Activated T-cell treated with anti-CD3 and anti-CD28 coated beads for 4 hours (primary cell): ENCODE data around the gene PLGLB2.
"Not testable (repeated sequence)": the region's sequence is repeated elsewhere in the genome, so short reads cannot be mapped to it uniquely, and the experiment has no call there.

Experiments
- DNase-seq: peaks from one replicate; pipeline ENCODE4 v3.0.0-alpha.2; 2020

PLGLB2 gene

DNA sequence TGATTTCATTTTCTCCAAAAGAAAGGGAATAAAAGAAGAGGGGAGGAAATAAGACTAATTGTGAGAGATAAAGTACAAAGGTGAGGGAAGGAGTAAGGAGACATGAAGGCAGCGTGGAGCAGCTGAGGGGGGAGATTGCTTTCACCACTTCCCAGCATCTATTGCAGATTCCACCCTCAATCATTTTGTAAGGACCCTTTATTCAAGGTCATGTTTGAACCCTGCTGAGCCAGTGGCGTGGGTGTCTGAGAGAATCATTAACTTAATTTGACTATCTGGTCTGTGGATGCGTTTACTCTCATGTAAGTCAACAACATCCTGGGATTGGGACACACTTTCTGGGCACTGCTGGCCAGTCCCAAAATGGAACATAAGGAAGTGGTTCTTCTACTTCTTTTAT, at the start of gene PLGLB2:
Gene PLGLB2, plus strand, starts transcription at position 297 of the 400 bp plus-strand sequence. Its CDS starts 67 bp downstream, at position 364.
- not testable (repeated sequence) for DNase-seq

DNA sequence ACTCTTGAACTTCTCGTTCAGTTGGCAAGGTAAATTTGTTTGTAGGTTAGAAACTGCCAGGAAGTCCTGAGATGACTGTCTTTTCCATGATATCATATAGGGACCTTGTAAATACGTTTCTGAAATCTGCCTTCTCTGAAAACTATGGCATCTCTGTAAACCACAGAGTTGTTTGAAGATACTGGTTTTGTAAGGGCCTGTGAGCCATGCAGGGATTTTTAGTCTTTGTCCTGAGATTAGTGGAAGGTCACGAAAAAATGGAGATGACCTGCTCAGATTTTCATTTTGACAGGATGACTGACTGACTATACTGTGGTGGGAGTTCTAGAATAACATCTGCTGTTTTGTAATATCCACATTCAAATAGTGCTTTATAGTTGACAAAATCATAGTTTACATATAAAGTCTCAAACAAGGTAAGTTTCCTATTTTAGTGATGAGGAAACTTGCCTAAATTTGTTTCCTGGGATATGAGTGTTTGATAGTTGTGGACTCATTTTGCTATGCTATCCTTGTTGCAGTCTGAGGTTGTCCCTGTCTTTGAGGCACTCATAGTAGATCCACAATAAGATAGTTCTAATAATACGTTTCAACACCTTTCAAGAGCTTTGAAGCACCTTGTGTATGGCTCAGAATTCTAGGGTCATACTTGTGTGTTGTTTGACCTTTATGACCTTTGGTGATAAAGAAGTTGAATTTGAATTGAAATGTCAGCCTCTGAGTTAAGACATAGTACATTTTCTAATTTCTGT, 43.1 kb upstream of the PLGLB2 start:
- DNase-seq: not testable (repeated sequence)

DNA sequence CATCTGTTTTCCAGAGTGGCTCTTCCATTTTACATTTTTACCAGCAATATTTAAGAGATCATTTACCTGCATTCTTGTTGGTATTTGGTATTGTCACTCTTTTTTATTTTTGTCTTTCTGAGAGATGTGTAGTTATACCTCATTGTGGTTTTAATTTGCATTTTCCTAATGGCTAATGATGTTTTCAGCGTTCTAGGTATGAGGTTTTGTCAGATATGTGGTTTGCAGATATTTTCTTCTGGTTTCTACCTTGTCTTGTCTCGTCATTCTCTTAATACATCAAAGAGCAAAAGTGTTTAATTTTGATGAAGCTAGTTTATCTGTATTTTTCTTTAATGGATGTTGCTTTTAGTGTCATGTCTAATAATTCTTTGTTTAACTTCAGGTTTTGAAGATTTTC, 39.5 kb upstream of the PLGLB2 start:
- DNase-seq: not testable (repeated sequence)

DNA sequence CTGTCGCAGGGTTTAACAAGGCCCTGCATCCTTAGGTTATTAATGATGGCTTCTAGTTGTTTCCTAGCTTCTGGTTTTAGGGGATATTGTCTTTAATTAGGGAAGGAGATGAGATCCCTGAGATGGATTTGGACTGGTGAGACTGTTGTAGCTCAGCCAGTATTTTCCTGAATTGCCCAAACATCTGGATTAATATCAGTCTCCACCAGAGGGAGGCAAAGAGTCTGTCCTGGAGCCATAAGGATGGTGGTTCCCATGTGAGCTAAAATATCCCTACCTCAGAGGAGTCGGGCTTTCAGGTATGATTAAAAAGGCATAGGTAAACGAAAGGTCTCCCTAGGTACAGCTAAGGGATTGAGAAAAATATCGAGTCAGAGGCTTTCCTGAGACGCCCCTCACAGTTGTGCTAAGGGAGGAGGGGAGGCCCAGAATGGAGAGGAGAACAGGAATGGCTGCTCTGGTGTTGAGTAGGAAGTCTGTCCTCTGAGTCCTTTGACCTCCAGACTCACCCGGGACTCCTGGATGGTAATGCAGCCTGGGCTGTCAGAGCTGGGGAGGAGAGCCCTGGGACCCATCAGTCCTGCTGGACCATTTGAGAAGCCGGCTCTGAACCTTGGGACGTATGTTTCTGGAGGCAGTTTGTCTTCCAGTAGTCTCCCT, 19.8 kb upstream of the PLGLB2 start:
- DNase-seq: not testable (repeated sequence)

DNA sequence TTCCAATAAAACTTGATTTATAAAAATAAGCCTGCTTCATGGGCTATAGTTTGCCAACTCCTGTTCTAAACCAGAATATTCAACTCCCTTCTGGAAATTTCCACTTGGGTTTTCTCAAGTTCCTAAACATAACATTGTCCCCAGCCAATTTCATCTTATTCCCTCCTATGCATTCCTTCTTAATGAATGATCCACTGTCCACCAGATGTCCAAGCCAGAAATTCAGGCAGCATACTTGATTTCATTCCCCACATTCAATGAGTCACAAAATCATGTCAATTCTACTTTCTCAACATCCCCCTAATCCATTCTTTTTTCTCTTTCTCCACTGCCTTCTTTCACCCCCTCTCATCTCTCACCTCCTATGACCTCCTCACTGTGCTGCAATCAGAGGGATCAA, 7.0 kb upstream of the PLGLB2 start:
- DNase-seq: not testable (repeated sequence)

DNA sequence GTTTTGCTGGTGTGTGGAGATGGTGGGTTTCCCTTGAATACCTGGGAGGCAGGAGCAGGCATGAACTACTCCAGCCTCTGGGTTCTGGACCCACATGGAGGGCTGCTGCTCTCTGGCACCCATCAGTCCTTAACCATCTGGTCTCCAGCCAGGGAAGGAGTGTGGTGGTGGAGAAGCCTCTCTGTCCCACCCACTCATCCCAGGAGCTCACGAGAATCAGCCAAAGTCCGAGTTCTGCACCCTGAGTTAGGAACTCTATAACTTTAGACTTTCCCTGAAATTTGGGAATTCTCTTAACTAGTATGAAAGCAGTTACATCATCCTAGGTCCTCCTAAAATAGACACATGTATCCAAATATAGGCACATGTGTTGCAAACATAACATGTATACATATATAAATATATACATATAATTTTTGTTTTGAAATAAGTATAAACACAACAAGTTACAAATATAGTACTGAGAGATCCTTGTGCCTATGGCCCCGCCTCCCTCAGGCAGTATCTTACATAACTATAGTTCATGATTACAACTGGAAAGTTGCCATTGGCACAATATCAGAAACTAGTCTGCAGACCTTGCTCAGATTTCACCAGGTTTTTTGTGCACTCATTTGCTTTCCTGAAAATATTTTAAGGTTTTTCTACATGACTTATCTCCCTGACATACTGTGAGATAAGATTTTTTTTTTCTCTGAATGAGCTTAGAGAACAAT, 5.3 kb upstream of the PLGLB2 start:
- DNase-seq: not testable (repeated sequence)

DNA sequence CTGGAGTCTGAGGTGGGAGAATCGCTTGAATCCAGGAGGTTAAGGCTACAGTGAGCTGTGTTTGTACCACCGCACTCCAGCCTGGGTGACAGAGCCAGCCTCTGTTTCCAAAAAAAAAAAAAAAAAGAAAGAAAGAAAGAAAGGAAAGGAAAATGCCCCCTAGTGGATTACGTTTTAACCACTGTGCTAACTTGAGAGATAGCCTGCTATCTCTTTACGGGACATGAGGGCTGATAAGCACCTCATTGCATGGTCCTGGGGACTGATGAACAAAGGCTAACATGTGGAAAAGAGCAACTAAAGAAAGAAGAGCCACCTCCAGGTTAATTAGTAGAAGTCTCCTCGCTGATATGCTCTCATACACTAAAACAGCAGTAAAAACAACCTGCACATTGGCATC, 4.2 kb upstream of the PLGLB2 start:
- DNase-seq: not testable (repeated sequence)

DNA sequence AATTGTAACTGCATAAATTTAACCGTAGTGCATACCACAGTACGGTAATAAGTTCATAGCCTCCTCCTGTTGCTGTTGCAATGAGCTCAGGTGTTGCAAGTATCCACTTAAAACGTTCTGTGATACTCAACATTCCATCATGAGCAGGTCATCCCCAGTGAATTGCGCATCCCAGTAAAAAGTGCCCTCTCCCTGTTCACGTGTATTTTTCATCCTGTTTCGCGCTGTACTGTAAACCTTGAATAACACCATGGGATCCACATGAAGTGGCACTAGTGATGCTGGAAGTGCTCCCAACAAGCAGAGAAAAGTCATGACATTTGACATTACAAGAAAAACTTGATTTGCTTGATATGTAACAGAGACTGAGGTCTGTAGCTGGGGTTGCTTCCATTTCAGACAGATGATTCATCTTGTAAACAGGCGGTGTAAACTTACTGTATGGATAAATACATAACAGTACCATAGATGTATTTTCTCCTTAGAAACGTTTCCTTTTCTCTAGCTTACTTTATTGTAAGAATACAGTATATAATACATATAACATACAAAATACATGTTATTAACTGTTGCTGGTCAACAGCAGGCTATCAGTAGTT, 2.4 kb upstream of the PLGLB2 start:
- not testable (repeated sequence) for DNase-seq

DNA sequence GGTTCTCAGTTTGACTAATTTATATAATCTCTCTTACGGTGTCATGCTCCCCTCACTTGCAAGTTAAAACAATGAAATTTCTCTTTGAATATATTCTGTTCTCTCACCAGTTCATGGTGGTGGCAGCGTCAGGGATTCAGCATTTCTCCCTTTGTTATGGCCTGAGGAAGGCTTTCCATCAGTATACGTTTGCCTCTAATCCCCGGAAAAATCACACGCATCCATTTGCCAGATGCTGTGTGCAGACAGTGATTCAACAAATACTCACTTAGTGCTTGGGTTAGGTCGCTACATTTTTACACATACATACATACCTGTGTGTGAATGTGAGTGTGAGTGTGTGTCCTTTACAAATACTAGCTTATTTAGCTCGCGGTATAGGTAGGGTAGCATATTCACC, 637 bp downstream of the PLGLB2 start:
- DNase-seq: not testable (repeated sequence)

DNA sequence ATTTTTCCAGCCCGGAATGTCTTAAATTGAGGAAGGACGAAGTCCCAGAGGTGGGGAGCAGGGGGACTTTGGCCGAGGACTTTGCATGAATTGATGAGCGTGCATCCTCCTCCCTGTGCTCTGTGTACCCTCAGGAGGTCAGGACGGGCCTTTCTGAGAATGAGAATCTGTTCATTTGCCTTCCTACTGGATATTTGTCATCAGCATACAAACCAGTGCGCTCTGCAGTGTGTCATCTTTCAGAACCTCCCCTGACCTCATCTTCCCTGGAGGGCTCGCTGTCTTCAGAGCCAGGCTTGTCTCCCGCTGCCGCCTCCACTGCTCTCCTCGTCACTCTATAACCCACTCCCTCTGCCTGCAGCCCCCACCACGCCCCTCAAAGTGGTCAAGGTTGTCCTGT, 2.7 kb downstream of the PLGLB2 start:
- DNase-seq: not testable (repeated sequence)

DNA sequence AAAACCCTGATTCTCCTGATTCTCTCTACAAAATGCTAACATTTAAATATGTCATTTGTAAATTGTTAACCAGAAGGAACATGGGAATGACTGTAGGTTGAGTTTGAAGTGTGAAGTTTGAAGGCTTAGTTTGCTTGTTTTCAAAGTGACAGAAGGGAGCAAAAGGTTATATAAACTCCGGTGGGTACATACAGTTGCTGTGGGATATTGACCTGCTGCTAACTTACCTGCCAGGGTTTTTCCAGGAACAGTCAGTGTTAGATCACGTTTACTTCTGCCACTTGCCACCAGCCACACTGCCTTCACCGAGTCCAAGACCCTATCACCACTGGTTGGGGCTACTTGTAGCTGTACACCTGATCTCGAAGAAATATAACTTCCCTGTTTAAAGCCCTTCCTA, 6.9 kb downstream of the PLGLB2 start:
- DNase-seq: not testable (repeated sequence)
